Suppressor macrophage (primary cell): ENCODE data around the gene BARHL1.

Experiments
- DNase-seq, 4 experiments: peaks; one replicate each; pipeline ENCODE4 v3.0.0-alpha.2; 2020 to 2022

BARHL1 gene

DNA sequence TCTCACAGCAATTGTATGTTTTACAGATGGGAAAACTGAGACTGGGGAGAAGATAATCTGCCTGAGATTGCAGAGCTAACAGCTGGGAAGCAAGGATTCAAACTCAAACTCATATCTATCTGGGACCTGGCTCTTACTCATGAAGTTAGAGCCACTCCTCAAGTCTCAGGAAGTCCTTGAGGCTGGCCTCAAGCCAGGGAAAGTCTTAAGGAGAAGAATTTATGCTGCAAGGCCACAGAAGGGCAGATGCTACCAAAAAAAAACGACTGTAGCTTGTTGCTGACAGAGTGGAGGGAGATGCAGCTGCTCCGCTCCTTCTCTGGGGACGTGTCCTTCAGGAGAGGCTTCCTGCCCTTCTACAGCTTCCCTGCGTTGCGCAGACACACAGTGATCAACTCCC lies 39.8 kb downstream of the BARHL1 start:
- DNase-seq = no peak

DNA sequence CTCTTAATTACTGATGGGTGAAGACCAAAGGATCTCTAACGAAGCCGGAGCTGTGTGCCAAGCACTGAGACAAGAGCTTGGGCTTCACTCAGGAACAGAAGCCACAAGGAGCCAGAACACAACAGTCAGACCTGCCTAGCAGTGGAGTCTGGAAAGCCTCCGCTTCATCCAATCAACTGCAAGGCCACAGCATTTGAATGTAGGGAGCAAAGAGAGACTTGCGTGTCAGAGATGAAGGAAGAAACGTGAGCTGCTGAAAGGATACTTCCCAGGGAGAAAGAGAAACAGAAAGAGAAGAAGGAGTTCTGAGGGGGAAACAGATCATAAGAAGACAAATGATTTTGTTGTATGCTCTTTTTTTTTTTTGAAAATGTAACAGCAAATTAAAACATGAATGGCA lies 43.9 kb downstream of the BARHL1 start:
- DNase-seq = no peak

DNA sequence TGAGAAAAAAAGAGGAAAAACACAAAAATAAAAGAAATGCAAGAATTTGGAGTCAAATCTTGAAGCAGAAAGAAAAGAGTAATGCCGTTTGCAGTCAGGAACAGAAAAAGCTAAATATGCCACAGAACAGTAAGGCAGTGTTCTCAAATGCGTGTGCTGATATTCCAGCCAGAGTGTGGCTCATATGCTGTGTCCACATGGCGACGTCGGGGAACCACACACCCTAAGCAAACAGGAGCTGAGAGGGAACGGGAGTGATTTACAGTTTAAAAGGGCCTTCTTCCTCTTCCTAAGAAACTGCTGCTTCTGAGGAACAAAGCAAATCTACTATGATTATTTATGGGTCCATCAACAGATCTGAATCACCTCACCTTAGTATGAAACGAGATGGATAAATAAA lies 44.7 kb downstream of the BARHL1 start:
- no peak for DNase-seq

DNA sequence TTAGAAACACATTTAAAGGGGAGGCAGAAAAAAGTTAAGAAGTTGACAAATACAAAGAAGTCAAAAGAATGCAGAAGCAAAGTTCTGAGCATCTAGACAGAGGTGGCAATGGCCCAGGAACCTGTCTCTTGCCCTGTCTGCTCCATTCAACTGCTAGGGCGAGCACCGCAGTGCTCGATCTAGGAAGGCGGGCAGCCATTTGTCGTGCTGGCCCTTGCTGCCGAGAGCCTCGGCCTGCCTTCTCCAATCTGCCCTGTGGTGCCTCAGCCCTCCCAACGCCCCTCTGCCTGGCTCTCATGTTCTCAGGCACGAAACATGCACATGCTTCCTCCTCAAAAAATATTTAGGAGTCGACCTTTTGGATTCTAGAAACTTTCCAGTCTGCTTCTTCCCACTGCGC lies 45.2 kb downstream of the BARHL1 start:
- DNase-seq = no peak

DNA sequence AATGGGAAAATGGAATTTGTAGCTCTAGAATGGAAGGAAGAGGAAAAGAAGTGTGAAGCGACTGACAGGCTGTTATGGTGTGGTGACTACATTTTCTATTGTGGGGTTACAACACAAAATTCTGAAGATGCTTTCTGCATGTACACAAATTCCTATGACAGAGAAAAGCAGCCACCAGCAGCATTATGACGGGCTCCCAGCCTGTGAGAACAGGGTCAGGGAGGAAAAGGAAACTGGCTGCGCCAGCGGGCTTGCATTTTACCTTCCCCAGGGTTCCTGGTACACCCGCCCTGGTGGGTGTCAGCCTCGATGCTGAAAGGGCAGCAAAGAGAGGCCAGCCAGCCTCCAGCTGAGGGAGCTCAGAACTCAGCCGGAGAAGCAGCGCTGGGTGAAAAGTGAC lies 46.3 kb downstream of the BARHL1 start:
- no peak for DNase-seq

DNA sequence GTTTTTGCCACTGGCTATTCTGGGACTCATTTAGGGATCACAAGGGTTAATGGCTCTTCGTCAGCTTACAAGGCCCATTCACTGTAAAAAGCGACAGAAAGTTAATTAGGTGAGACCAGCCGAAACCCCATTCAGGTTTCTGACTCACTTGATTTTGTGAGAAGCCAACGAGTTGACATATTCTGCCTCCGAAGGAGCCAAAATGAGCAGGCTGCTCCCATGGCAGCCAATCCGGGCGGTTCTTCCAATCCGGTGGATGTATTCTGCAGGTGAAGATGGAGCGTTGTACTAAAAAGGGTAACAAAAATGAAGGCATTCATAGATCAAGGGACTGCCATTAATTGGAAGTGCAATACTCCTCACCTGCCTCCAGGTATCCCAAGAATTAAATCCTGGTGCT lies 47.7 kb downstream of the BARHL1 start:
- DNase-seq = no peak

DNA sequence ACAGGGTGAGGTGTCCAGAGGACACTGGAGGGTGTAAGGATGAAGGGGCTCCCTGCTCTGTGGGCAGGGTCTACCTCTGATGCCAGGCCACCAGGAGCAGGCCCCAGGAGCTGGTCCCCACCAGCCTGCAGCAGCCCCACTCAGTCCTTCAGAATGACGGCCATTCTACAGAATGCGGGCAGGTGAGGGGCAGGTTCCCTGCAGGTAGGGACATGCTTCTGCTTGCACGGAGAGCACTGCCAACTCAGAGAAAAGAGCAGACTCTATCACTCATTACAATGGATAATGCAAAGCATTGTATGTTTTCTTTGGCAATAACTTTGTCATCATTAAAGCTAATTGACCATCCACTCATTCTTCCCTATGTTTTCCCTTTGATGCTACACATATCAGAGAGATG lies 48.4 kb downstream of the BARHL1 start:
- no peak for DNase-seq

DNA sequence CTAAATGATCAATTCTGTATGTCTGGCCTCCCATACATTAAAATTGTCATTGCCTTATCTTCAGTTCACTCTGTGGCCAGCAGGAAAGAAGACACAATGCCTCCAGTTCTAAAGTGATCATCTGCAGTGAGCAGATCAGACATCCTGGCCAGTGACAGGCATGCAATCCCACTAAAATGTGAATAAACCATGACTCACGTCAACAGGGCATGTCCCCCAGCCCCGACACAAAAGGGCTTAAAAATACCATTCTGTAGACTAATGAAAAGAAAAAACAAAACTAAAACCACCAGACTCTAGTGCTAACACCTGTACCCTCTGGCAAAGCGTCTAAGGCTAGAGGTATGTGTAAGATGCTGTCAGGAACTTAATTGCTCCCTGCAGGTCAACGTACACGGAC lies 48.9 kb downstream of the BARHL1 start:
- no peak for DNase-seq

DNA sequence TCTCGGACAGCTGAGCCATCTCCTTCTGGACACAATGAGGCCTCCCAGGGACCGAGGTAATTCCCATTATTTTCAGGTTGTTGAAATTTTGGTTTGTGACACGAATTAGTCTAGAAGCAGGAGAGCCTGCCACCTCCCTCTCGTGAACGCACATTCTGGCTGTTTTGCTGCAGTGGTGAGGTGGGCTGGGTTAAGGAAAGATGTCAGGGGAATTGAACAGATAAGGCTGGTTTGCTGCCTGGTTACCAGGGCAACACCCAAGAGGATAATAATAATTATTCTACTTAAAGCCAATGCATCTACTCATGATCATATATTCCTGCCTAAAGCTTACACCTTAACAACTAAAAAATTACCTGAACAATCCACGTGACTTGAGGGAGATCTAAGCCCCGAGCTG lies 49.3 kb downstream of the BARHL1 start:
- DNase-seq = no peak

DNA sequence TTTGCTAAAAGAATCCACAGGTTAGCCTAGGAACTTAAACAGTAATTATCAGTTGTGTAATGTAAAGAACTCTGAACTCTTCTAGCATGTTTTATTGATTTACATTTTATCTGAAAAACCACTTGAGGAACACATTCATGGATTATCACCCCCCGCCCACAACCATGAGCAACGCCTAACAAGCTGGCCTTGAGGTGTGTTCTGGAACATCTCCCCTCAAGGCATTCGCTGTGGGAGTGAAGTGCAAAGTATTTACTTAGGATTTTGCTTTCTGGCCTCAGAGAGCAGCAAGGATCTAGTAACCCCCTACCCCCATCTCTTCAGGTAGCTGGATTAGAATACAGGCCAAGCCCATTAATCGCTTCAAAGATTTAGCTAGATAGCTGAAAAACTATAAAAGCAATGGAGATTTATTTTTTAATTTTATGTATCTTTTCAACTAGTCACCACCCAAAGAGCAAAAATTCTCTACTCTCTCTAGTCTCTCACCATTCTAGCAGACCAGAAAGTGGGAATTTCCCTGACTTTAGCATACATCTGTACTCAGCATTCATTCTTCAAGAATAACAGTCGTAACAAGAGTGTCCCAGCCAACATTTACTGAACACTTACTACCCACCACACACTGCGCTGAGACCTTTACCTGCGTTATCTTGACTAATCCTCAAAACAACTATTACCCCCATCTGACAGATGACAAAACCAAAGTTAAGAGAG lies 50.2 kb downstream of the BARHL1 start:
- no peak for DNase-seq

DNA sequence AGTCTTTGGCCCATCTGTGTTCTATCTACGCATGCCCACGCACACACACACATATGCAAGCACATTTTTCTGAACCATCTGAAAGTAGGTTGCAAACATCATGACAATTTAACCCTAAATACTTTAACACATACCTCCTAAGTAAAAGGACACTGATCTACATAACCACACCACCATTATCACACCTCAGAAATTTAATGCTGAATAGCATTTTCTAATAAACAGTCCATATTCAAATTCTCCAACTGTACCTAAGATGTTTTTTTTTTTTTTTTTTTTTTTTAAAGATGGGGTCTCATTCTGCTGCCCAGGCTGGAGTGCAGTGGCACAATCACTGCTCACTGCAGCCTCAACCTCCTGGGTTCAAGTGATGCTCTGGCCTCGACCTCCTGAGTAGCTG lies 51.9 kb downstream of the BARHL1 start:
- DNase-seq = no peak

DNA sequence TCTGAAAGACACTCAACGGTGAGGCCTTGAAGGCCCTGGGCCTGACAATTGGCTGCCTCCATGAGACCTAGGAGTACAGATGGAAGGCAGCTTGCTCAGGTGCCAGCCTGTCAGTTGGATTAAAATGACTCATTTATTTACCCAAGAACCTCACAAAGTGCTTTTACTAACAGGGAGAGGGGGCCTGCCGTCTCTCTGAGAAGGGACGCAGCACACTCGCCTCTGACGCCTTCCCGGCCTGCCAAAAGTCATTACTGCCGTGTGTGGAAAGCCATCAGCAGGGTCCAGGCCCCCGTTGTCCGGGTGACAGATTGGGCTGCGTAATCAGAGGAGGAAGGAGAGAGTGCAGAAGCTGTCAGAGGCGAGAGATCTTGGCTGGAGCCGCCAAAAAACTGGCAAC lies 54.9 kb downstream of the BARHL1 start:
- no peak for DNase-seq

DNA sequence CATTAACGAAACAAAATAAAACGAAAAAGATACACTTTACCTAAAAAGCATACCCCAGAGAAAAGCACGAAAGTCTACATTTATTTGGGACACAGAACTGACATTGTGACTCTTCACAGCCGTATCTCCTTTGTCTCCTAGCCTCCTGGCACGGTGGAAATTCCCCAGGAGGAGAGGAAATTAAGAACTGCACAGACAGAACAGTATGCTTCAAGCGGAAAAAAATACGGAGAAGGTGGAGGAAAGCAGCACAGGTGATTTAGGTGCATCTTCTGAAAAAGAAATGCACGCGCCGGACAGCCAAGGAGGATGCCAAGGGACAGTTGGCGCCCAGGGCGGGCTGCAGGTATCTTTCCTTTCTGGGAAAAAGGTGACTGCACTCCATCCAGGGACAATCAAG lies 55.4 kb downstream of the BARHL1 start:
- DNase-seq = no peak

DNA sequence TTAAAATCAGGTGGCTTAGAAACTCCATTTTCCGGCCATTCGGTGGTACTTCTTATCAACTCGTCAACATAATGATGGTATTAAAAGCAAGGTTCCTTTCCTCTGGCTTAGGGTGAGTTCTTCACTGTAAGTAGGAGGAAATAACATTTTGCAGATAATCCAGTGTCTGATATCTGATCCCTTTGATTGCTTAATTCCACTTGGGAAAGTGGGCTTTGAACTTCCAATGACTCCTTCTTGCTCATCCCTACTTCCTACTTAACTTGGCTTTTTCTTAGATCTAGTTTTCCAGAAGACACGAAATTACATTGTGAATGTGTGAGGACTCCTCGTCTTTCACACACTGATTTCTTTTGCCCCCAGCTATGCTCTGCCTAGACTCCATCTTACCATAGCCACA lies 55.8 kb downstream of the BARHL1 start:
- no peak for DNase-seq

DNA sequence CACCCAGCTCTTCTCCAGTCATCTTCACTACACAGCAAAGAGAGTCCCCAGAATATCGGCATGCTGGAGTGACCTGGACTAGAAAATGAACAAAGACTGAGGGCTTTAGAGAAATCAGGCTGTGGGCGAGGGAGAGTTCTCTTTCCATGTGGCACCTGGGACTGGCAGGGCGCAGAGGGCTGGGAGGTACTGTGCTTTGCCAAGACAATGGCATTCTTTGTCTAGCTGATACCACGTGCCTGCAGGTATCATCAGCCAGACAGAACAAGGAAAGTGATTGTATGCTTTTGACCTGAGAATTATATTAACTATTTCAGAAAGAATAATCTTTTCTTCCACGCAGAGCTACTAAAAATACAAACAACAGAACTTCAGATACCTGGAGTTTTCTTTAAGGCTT lies 56.9 kb downstream of the BARHL1 start:
- DNase-seq = no peak
